Bronchial epithelial cell (primary cell): ENCODE results near the gene SRC. TPM values are rescaled to one million over a fixed set of nuclear protein-coding genes. Genes with fewer than 3 reads are reported as not detected.

Source experiments
- DNase-seq: peaks from one replicate; pipeline ENCODE4 v3.0.0-alpha.2; 2010; ENCODE audit warnings: low read depth
- FAIRE-seq: peaks from 2 replicates; lab custom pipeline; 2011; peaks lifted over from hg19 to GRCh38; lab: Jason Lieb, UNC
- H3K27me3 ChIP-seq: 2 replicates; pipeline ENCODE4 v1.5.1; 2011; ENCODE audit warnings: low read length; ENCODE audit not compliant: control insufficient read depth, insufficient read depth
- H3K36me3 ChIP-seq: 2 replicates; pipeline ENCODE4 v1.5.1; 2011; ENCODE audit warnings: low read length; ENCODE audit not compliant: control insufficient read depth, insufficient read depth
- H3K4me3 ChIP-seq: 2 replicates; pipeline ENCODE4 v1.5.1; 2011; ENCODE audit warnings: mild to moderate bottlenecking, low read depth, low read length, control low read depth
- CTCF ChIP-seq: IDR thresholded peaks from 2 replicates; pipeline ENCODE4 v1.5.1; 2011; ENCODE audit warnings: mild to moderate bottlenecking, moderate library complexity, low read length, control low read depth, inconsistent platforms; ENCODE audit not compliant: insufficient read depth, severe bottlenecking
- total RNA-seq: library from RNA; depleted of rRNA; stranded (reverse); fragments of >200 nt; gene quantifications from 2 replicates; pipeline ENCODE4 v1.2.1, GENCODE V29; 2014

Gene SRC
- total RNA-seq, 1 donor from 2014 or later = 16.6 TPM

- TF ChIP-seq CTCF = no peak
- H3K4me3 ChIP-seq = no peak overlapping the region
- no peaks in the 10 kb centered on the region for H3K27me3 ChIP-seq
- DNase-seq (no peak), FAIRE-seq (no peak)
- no peaks in the 10 kb centered on the region for H3K36me3 ChIP-seq
Measured at GRCh38 chr20:37329481-37330165, 16.3 kb upstream of the SRC start.

GRCh38 chr20:37330316-37330715, 15.6 kb upstream of the SRC start:
- H3K27me3 ChIP-seq = no peaks in the 10 kb centered on the region
- FAIRE-seq = no peak
- TF ChIP-seq CTCF = no peak
- DNase-seq = no peak
- H3K4me3 ChIP-seq = no peak overlapping the region
- H3K36me3 ChIP-seq = no peaks in the 10 kb centered on the region

GRCh38 chr20:37331060-37331857, 14.7 kb upstream of the SRC start:
- Histone ChIP-seq H3K27me3 (no peaks in the 10 kb centered on the region), H3K36me3 (no peaks in the 10 kb centered on the region), H3K4me3 (no peak overlapping the region)
- FAIRE-seq = no peak
- DNase-seq = no peak
- TF ChIP-seq CTCF = no peak

GRCh38 chr20:37333130-37333847, 12.7 kb upstream of the SRC start:
- DNase-seq (no peak), FAIRE-seq (no peak)
- no peak for TF ChIP-seq CTCF
- no peaks in the 10 kb centered on the region for H3K36me3 ChIP-seq
- H3K4me3 ChIP-seq = no peak overlapping the region
- H3K27me3 ChIP-seq = no peaks in the 10 kb centered on the region

GRCh38 chr20:37333848-37334318, 12.1 kb upstream of the SRC start:
- no peak for DNase-seq
- Histone ChIP-seq H3K27me3 (no peaks in the 10 kb centered on the region), H3K4me3 (no peak overlapping the region), H3K36me3 (no peaks in the 10 kb centered on the region)
- TF ChIP-seq CTCF = no peak
- FAIRE-seq = no peak
